ENCODE results near the gene GALNT1.

GALNT1 gene

DNA sequence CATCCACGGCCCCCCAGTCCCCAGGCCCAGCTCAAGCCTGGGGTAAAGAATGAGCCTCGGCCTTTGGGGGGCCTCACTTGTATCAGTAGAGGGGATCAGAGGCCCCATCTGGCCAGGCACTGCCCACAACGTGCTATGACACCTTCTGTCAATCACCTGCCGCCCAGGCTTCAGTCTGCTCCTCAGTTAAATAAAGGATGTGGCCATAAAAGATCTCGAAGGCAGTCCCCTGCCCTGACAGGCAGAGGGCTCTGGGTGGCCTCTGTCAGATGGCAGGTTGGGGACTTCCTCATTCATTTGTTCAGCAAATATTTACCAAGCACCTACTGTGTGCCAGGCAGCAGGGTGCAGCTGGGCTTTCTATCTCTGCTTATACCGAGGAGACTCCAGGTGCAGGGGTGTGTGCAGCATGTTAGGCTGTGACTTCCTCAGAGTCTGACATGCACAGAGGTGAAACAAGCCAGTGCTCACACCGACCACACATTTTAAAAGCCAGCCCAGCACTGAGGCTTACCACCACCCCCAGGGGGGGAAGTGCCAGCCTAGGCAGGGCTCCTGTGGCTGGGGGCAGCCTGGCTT is 166.4 kb downstream of the GALNT1 start:
- TF ChIP-seq, protein P1, sequence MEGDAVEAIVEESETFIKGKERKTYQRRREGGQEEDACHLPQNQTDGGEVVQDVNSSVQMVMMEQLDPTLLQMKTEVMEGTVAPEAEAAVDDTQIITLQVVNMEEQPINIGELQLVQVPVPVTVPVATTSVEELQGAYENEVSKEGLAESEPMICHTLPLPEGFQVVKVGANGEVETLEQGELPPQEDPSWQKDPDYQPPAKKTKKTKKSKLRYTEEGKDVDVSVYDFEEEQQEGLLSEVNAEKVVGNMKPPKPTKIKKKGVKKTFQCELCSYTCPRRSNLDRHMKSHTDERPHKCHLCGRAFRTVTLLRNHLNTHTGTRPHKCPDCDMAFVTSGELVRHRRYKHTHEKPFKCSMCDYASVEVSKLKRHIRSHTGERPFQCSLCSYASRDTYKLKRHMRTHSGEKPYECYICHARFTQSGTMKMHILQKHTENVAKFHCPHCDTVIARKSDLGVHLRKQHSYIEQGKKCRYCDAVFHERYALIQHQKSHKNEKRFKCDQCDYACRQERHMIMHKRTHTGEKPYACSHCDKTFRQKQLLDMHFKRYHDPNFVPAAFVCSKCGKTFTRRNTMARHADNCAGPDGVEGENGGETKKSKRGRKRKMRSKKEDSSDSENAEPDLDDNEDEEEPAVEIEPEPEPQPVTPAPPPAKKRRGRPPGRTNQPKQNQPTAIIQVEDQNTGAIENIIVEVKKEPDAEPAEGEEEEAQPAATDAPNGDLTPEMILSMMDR (IDR thresholded peaks at IDR 0.05; ENCODE audit: insufficient read depth, low read length, poor library complexity, severe bottlenecking), result no peak
- TF ChIP-seq EZH2phosphoT487 (conservative IDR thresholded peaks at IDR 0.05; ENCODE audit: low read length), result no peak
- no peak overlapping the region for H3K4me3 ChIP-seq (ENCODE audit: insufficient read depth, low read length, poor library complexity, severe bottlenecking)

DNA sequence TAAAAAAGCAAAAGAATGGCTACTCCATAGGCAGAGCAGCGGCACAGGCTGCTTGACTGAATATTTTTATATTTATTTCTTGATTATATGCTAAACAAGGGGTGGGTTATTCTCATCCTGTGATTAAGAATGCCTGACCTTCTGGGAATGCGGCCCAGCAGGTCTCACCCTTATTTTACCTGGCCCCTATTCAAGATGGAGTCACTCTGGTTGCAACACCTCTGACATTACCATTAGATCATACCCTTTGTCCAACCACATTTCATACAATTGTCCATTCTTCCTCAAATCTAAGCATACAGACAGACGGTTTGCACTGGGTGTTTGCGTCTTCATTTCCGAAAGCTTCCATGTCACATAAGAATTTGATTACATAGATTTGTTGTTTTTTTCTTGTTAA is 168.2 kb downstream of the GALNT1 start:
- H3K4me2 ChIP-seq (ENCODE audit: low read depth, low read length, poor library complexity, severe bottlenecking), result no peak overlapping the region
- H3K4me3 ChIP-seq (ENCODE audit: insufficient read depth, low read length, poor library complexity, severe bottlenecking), result no peak overlapping the region
- H3K27ac ChIP-seq (ENCODE audit: low read depth, low read length), result no peak overlapping the region
- no peaks in the 10 kb centered on the region for H3F3A ChIP-seq (ENCODE audit: insufficient read depth)
- no peak overlapping the region for H2AFZ ChIP-seq (ENCODE audit: low read depth, low read length, severe bottlenecking)
- no peaks in the 10 kb centered on the region for H3K79me2 ChIP-seq (ENCODE audit: insufficient read depth, low read length)
- H3K9me2 ChIP-seq (replicated peaks; ENCODE audit: insufficient read depth, low read length), result no peaks in the 10 kb centered on the region
- TF ChIP-seq, protein P1 (IDR thresholded peaks at IDR 0.05; ENCODE audit: insufficient read depth, low read length, poor library complexity, severe bottlenecking), result no peak
- TF ChIP-seq EZH2phosphoT487 (conservative IDR thresholded peaks at IDR 0.05; ENCODE audit: low read length), result no peak
- H3K9ac ChIP-seq (ENCODE audit: low read length), result no peak overlapping the region
- no peaks in the 10 kb centered on the region for H3K27me3 ChIP-seq (ENCODE audit: low read length)
- no peaks in the 10 kb centered on the region for H3K9me3 ChIP-seq (ENCODE audit: insufficient read depth, low read length)
- H4K20me1 ChIP-seq (ENCODE audit: low read depth, low read length), result no peaks in the 10 kb centered on the region
- H3K36me3 ChIP-seq (ENCODE audit: low read length), result no peaks in the 10 kb centered on the region

More for the DNA sequence above, 166.4 kb downstream of the GALNT1 start:
- Histone ChIP-seq H3K4me2 (ENCODE audit: low read depth, low read length, poor library complexity, severe bottlenecking) (no peak overlapping the region), H3F3A (ENCODE audit: insufficient read depth) (no peaks in the 10 kb centered on the region), H3K36me3 (ENCODE audit: low read length) (no peaks in the 10 kb centered on the region), H3K27ac (ENCODE audit: low read depth, low read length) (no peak overlapping the region), H3K9me2 (replicated peaks; ENCODE audit: insufficient read depth, low read length) (no peaks in the 10 kb centered on the region), H2AFZ (ENCODE audit: low read depth, low read length, severe bottlenecking) (no peak overlapping the region), H3K9me3 (ENCODE audit: insufficient read depth, low read length) (no peaks in the 10 kb centered on the region), H3K27me3 (ENCODE audit: low read length) (no peaks in the 10 kb centered on the region), H3K79me2 (ENCODE audit: insufficient read depth, low read length) (no peaks in the 10 kb centered on the region), H4K20me1 (ENCODE audit: low read depth, low read length) (no peaks in the 10 kb centered on the region), H3K9ac (ENCODE audit: low read length) (no peak overlapping the region)

DNA sequence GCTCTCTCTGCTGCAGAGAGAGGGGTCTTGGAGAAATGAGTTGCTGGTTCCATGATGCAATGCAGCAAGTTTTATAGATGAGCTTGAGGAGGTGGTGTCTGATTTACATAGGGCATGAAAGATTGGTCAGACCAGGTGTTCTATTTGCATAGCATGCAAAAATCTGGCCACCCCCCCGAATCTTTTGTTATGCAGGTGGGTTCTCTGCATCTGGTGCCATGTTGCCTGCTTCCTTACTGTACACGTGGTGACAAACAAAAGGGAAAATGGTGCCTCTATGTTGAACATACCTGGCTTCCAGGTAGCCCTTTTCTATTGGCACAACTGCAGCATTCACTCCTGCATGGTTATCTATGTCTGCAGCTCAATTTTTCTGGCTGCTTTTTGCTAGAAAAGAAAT is 169.4 kb downstream of the GALNT1 start:
- Histone ChIP-seq H3K9me3 (ENCODE audit: insufficient read depth, low read length) (no peaks in the 10 kb centered on the region), H3K4me3 (ENCODE audit: insufficient read depth, low read length, poor library complexity, severe bottlenecking) (no peak overlapping the region), H4K20me1 (ENCODE audit: low read depth, low read length) (no peaks in the 10 kb centered on the region), H3K36me3 (ENCODE audit: low read length) (no peaks in the 10 kb centered on the region), H3K9me2 (replicated peaks; ENCODE audit: insufficient read depth, low read length) (no peaks in the 10 kb centered on the region), H3K9ac (ENCODE audit: low read length) (no peak overlapping the region), H3K4me2 (ENCODE audit: low read depth, low read length, poor library complexity, severe bottlenecking) (no peak overlapping the region), H3K27ac (ENCODE audit: low read depth, low read length) (no peak overlapping the region), H3K27me3 (ENCODE audit: low read length) (no peaks in the 10 kb centered on the region), H3F3A (ENCODE audit: insufficient read depth) (no peaks in the 10 kb centered on the region), H2AFZ (ENCODE audit: low read depth, low read length, severe bottlenecking) (no peak overlapping the region), H3K79me2 (ENCODE audit: insufficient read depth, low read length) (no peaks in the 10 kb centered on the region)
- no peak for TF ChIP-seq EZH2phosphoT487 (conservative IDR thresholded peaks at IDR 0.05; ENCODE audit: low read length)
- TF ChIP-seq, protein P1 (IDR thresholded peaks at IDR 0.05; ENCODE audit: insufficient read depth, low read length, poor library complexity, severe bottlenecking), result no peak

Data from SU-DHL-6 (cell line).